Left ventricle myocardium inferior (tissue), 1 donor: ENCODE measurements around the gene RIBC2. TPM values are rescaled to one million over a fixed set of nuclear protein-coding genes. Genes with fewer than 3 reads are reported as not detected.

Source experiments
- DNase-seq: peaks from one replicate; pipeline ENCODE4 v3.0.0-alpha.2; 2020
- H3K27ac ChIP-seq: fragments of 200-600 bp; replicated peaks from 2 replicates; pipeline ENCODE4 v1.8.0; 2021
- H3K27me3 ChIP-seq: fragments of 200-600 bp; 2 replicates; pipeline ENCODE4 v1.8.0; 2021; ENCODE audit warnings: low read depth
- H3K36me3 ChIP-seq: fragments of 200-600 bp; 2 replicates; pipeline ENCODE4 v1.8.0; 2021
- H3K4me1 ChIP-seq: fragments of 200-600 bp; 2 replicates; pipeline ENCODE4 v1.8.0; 2021
- H3K4me3 ChIP-seq: fragments of 200-600 bp; 2 replicates; pipeline ENCODE4 v1.8.0; 2021; ENCODE audit warnings: mild to moderate bottlenecking, moderate library complexity
- H3K9me3 ChIP-seq: fragments of 200-600 bp; replicated peaks from 2 replicates; pipeline ENCODE4 v1.8.0; 2021
- CTCF ChIP-seq: fragments of 200-600 bp; IDR thresholded peaks from 2 replicates; pipeline ENCODE4 v1.8.0; 2021; ENCODE audit warnings: antibody characterized with exemption, mild to moderate bottlenecking, borderline replicate concordance
- intact Hi-C: fragments of 100-400 bp; cut with micrococcal nuclease; formaldehyde crosslinking; loops from one replicate; pipeline ENCODE4 v1.11.0; 2022
- total RNA-seq: library from RNA; stranded (reverse); fragmentation: NEBNext Ultra II Directional; extraction: Animal tissue kit (Norgen Biotek cat#: 25700); gene quantifications from one replicate; pipeline ENCODE4 v1.2.1, GENCODE V29; 2021
- donor health status: DM: no; HTN: yes; CAD: no; lungs with severe emphysema.

Gene RIBC2
- total RNA-seq, 1 donor from 2014 or later, result not detected

DNA sequence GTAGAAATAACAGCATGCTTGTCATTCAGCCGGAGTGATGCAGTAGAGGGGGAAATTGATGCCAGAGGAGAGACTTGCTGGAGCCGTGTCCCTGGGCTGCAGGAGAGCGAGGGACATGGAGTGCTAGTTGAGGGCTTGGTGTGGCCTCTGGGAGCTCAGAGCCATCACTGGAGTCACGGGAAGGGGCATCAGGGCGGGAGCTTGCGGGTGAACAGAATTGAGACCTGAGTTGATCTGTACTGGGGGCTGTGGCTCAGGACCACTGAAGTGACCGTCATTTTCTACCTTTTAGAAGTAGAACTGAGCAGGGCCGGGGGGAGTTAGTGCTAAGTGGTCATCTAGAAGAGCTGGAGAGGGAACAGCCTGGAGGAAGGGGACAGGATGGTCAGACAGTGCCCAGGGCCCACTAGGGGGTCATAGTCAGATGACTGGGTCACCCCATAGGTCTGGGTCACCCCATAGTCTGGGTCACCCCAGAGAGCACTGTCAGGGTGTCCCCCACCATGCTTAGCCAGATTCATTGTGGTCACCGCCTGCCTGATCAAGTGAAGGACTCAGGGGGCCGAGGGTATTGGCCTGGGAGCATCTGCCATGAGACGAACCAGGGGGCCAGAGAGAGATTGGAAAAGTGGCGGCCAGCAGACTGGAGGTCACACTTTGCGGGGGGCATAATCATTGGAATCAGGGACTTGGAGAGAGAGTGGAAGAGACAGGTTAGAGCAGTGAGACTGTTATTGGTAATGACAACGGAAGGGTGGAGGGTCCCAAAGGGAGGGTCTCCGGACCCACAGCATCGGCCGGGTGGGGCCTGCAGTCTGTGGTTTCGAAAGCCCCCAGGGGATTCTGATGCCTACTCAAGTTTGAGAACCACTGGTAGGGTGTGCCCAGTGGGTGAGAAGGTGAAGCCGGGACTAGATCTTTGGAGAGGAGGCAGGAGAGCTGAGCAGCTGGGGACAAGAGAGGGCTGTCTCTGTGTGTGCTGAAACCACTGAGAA is 15.2 kb downstream of the RIBC2 start:
- Histone ChIP-seq H3K4me1 (no peaks in the 10 kb centered on the region), H3K4me3 (no peak overlapping the region), H3K27ac (no peak overlapping the region), H3K36me3 (no peaks in the 10 kb centered on the region), H3K9me3 (peaks cover 6% of the 10 kb centered on the region), H3K27me3 (no peaks in the 10 kb centered on the region)
- no peak for TF ChIP-seq CTCF
- DNase-seq, result no peak
- intact Hi-C loops, result no loop called here

GRCh38 chr22:45429424-45429823 is 15.9 kb downstream of the RIBC2 start:
- Histone ChIP-seq H3K4me3 (no peak overlapping the region), H3K4me1 (no peaks in the 10 kb centered on the region), H3K27ac (no peak overlapping the region), H3K9me3 (peaks cover 6% of the 10 kb centered on the region), H3K27me3 (no peaks in the 10 kb centered on the region), H3K36me3 (no peaks in the 10 kb centered on the region)
- TF ChIP-seq CTCF, result no peak
- intact Hi-C loops, result no loop called here
- DNase-seq, result no peak

DNA sequence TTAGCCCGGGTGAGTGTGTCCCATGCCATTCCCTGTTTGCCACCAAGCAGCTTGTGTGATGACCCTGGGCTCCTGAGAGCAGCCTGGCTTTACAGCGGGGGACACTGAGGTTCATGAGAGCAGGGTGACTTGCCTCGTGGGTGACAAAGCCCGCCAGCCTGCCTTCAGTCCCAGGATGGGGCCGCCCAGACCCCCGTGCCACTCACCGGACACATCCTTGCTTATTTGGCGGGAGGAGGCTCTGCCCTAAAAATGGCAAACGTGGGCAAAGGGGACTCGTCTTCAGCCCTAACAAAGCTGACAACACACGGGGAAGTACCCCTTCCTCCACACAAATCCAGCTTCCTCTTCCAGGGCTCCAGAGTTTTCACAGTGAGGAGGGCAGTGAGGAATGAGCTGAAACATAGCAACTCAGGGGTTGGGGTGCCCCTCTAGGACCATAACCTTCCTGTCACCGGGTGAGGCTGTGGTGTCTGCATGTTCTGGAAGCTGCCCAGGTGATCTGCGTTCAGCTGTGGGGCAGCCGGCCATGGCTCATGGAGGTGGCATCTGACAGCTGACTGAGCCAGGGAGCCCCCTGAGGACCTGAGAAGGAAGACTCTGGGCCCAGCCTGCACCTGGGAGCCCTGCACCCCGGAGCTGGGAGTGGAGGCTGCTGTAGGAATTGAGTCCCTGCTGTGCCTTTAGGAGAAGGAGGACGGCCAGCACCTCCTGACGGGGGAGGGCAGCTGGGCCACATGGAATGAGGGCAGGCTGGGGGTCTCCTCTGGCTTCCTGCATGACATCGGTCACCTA is 16.7 kb downstream of the RIBC2 start:
- TF ChIP-seq CTCF, result no peak
- intact Hi-C loops, result no loop called here

DNA sequence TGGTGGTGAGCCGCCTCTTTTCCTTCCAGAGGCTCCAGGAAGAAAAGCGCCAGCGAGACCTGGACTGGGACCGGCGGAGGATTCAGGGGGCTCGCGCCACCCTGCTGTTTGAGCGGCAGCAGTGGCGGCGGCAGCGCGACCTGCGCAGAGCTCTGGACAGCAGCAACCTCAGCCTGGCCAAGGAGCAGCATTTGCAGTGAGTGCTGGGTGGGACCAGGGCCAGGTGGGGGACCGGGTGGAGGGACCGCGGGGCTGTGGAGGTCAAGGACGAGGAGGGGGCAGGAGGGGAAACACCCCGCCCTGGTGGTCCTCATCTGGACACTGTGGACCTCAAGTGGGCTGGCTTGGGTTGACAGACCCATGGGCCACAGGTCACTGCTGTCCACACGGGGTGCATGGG is 17.4 kb downstream of the RIBC2 start:
- intact Hi-C loops, result no loop called here
- H3K9me3 ChIP-seq, result peaks cover 6% of the 10 kb centered on the region
- no peaks in the 10 kb centered on the region for H3K27me3 ChIP-seq
- no peak for DNase-seq
- no peak overlapping the region for H3K27ac ChIP-seq
- H3K4me1 ChIP-seq, result peaks cover 9% of the 10 kb centered on the region
- H3K36me3 ChIP-seq, result no peaks in the 10 kb centered on the region
- no peak overlapping the region for H3K4me3 ChIP-seq
- no peak for TF ChIP-seq CTCF

More for the DNA sequence above, 16.7 kb downstream of the RIBC2 start:
- Histone ChIP-seq H3K4me3 (no peak overlapping the region), H3K27ac (no peak overlapping the region), H3K9me3 (peaks cover 6% of the 10 kb centered on the region), H3K27me3 (no peaks in the 10 kb centered on the region), H3K4me1 (peaks cover 3% of the 10 kb centered on the region), H3K36me3 (no peaks in the 10 kb centered on the region)
- no peak for DNase-seq

- Histone ChIP-seq H3K27ac (peak overlapping the region; percentile 79), H3K36me3 (no peaks in the 10 kb centered on the region), H3K9me3 (no peaks in the 10 kb centered on the region), H3K4me3 (no peak overlapping the region), H3K27me3 (peaks cover 3% of the 10 kb centered on the region), H3K4me1 (peaks cover 11% of the 10 kb centered on the region)
- intact Hi-C loops, result no loop called here
- TF ChIP-seq CTCF, result no peak
- no peak for DNase-seq
These were observed 21.5 kb downstream of the RIBC2 start for GRCh38 chr22:45434981-45435380.
